HG03469 (cell line): ENCODE data around the gene LEMD1.
"Not testable (repeated sequence)": the region's sequence is repeated elsewhere in the genome, so short reads cannot be mapped to it uniquely, and the experiment has no call there.

Experiments used
- ATAC-seq: cut with Tn5 transposase; IDR thresholded peaks from one replicate; pipeline ENCODE4 v1.9.1; 2021; ENCODE audit warnings: mild to moderate bottlenecking, moderate library complexity, moderate number of reproducible peaks; ENCODE audit not compliant: unreplicated experiment

LEMD1 gene

DNA sequence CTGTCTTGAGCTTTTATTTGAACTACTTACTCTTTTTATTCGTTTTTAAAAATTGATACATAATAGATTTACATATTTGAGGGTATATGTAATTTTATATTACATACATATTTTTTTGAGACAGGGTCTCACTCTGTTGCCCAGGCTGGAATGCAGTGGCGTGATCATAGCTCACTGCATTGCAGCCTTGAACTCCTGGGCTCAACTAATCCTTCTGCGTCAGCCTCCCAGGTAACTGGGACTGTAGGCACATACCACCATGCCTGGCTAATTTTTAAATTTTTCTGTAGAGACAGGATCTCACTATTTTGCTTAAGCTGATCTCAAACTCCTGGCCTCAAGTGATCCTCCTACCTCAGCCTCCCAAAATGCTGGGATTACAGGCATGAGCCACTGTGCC lies 38.9 kb downstream of the LEMD1 start:
- not testable (repeated sequence) for ATAC-seq

DNA sequence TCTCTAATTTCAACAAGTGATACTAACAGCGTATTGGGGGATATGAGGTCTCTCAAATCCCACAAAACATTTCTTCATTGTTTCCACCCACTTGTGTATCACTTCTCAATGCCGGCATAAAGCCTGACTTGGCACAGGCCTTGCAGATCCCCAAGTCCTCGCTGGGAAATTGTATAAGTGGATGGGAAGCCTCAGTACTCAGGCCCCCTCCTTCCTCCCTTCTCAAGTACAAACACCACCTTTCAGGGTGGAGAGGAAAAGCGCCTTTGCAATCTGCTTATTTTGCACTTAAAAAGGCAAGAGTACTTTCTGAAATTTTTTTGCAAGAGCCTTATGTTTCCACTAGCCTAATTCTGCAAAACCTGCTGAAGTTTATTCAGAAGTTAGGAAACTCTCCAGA lies 39.3 kb downstream of the LEMD1 start:
- no peak for ATAC-seq

DNA sequence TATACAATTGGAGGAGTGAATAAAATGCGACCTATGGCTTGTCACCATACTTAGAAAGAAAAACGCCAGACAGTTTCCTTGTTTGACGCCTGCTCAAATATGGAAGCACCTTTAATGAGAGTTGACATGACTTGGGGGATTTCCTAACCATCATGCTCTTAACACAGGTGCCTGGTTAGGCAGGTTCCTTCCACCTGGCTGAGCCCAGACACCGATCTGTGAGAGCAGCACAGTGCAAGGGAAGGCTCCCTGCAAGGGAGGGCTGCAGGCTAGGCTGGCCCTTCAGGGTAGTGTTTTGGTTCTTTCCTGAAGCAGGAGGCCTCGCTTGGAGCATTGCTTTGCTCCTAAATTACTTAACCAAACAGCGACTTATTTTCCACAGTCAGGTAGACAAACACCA lies 40.6 kb downstream of the LEMD1 start:
- ATAC-seq, result no peak

DNA sequence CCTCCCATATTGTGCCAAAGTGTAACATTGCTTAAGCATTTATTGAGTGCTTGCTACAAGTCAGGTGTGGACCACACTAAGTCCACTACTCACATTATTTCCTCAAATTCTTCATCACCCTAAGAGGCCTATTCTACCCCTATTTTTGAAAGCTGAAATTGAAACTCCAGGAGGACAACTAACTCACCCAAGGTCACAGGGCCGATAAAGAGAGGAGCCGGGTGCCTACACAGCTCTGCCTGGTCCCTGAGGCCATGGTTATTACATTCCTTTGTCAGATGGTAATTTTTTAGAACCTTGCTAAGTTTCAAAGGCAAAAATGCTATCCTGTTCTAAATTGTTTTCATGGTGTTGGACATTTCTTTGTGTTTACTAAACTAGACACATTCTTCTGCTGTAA lies 41.0 kb downstream of the LEMD1 start:
- no peak for ATAC-seq

DNA sequence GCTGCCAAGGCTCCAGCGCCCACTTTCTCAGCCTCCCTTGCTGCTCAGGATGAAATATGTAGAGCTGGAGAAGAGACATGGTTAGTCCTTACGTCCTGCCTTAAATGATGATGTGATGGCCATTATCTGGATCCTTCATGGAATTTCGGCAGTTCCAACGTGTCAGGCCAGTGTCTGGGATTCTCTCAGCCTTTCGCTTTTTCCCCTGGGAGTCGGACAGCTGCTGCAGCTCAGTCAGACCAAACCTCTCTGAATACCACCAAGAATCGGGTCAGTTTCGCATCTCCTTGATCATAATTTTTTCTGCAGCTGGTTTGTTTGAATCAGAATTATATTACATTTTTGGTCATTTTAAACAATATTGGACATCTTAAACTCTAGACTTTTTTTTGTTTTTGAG lies 42.8 kb downstream of the LEMD1 start:
- ATAC-seq, result no peak

DNA sequence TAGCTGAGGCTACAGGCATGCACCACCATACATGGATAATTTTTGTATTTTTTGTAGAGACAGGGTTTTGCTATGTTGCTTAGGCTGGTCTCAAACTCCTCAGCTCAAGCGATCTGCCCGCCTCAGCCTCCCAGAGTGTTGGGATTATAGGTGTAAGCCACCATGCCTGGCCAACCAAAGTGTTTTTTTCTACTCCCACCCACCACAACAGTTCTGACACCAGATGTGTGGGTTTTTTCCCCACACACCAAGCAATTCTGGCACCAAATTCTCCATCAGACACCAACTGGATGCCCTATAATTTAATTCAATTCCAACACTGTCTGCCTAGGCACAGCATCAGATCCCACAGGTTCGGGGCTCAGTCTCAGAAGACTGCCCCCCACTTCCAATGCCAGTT lies 44.5 kb downstream of the LEMD1 start:
- ATAC-seq, result no peak

DNA sequence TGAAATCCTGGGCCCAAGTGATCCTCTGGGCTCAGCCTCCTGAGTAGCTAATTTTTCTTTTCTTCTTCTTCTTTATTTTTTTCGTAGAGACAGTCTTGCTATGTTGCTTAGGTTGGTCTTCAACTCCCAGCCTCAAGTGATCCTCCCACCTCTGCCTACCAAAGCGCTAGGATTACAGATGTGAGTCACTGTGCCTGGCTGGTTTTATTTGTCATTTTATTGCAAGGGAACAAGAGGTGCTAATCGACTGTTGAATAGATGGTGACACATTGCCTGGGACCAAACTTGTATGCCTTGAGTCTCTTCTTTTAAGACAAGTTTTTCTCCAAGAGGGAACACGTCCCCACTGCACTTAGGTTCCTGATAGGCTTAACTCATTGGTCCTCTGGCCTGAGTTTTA lies 45.1 kb downstream of the LEMD1 start:
- no peak for ATAC-seq

DNA sequence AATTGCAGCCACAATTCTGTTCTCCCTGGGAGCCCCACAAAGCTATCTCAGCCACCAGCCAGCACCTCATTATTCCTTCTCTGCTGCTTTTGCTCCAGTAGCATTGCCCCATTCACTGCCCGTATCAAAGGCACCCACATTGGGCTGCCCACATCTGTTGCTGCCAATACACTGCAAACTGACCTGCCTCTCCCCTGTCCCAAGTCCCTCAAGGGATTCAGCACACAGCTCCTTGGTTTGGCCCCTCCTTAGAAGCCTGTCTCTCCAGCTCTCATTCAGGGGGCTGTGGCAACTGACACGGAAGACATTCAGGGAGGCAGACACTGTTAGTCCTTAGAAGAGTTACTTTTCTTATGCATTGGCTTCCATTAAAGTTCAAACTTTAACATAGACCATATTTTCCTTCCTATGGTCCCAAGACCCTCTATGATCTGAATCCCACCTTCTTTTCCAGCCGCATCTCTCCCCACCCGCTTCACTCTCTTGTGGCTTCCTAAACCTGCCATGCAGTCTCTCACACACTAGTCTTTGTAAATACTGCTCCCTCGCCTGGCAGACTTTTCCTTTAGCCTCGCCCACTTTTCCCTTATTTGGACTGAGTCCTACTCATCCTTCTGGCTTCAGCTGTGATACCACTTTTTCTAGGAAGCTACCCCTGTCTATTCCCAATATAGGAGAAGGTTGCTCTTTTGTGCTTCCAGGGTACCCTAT lies 45.9 kb downstream of the LEMD1 start:
- no peak for ATAC-seq

DNA sequence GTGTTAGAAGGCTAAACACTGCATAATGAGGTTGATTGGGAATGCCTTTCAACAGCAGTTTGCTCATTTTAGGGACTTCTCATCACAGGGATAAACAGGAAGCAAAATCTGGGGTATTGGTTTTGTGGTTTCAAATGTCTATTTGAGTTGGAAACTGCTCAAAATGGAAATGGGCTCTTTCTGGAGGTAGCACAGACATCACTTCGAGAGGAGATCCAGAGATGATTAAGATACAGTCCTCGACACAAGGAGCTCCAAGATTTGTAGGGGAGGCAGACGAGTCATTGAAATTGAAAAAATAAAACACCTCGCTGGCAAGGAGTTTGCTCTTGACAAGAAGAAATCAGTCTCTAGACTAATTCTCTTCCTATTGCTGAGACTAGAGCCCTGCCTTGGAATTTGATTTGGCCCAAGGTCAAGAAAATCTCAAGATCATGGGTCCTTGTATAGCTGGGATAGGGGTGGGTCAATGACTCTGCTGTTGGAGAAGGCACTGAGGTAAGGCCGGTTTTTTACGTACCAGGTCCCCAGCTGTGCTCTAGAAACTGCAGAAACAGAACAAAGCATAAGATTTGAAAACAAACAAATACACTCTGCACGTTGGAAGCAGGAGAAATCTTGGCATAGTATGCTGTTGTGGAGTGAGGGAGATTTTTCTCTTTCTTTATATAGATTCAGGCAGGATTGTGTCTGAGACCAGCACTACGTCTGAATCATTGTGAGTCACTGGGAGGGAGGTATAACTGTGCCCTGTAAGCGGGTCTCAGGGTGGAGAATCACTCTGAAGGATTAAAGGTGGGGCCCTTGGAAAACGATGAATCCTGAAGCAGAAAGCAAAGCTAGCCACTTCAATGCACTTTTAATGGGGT lies 47.4 kb downstream of the LEMD1 start:
- ATAC-seq, result no peak

DNA sequence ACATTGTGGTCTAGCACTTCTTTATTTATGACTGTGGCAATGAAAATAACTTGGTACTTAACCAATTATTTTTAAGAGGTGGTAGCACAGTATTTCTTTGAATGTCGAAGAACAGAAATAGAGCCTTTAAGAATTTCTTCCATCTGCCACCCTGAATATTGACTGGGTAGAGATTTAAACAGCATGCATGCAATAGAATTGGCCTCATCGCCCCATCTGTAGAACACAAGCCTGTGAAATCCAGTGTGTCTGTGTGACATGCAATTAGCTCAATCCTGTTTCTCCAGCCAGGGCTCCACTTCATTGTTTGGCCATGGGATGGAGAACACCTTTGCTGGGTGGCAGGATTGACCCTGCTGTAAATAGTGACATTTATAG lies 48.1 kb downstream of the LEMD1 start:
- no peak for ATAC-seq

DNA sequence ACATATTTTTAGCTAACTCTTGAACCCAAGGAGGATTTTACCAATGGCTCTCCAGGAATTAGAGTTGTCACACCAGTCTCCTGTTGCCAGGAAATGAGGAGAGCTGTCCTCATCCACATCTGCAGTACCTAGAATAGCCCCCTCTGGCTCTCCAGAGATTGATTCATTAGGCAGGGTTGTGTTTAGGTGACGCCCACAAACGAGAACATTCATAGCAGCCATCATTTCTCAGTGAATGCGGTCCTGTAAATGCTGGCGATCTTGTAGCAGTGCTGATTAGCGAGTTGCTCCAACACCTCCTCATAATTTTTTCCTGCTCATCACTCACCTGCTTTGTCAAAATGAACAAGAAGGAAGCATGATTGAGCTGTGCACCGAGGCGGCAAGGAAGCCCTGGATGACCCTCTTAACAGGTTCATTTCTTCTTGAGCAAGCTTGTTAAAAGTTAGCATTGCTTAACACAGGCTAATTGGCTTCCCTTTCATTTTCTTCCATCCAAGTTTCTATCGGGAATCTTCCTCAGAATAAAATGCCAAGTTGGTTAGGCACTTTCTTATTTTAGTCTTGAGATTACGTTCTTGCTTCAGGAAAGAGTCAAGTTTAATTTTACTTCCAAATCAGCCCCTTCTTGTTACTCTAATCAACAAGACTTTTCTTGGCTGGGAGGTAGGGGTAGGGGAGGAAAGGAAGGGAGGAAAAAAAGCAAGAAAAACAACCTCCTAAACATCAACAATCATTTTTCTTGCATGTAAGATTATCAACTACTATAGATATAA lies 48.6 kb downstream of the LEMD1 start:
- no peak for ATAC-seq

DNA sequence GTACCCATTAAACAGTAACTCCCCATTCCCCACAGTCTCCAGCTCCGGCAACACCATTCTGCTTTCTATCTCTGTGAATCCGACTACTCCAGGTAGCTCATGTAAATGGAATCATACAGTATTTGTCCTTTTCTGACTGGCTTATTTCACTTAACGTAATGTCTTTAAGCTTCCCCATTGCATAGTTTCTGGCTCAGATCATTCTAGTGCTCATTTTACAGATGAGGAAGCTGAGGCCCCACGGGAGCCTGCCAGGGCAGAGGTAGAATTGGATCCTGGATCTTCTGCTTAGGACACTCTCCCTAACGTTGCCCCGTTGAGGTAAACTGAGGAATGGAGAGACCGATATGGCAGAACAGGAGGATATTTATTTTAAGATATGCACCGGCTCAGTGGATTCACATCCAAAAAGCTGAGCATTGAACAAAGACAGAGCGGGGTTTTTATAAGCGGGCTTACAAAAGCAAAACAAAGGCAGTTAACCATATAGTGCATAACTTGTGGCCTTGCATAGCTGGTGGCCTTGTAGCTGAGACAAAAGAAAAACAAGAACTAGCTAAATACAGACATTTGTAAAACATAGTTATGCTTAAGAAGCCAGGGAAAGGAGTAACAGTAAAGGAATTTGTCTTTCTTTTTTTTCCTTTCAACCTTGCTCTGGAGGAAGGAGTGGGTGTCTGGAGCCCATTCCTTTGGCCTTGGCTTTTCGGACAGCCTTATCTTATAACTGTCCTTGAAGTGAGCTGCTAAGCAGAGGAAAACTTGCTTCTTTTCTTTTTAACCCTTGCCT lies 49.8 kb downstream of the LEMD1 start:
- no peak for ATAC-seq

DNA sequence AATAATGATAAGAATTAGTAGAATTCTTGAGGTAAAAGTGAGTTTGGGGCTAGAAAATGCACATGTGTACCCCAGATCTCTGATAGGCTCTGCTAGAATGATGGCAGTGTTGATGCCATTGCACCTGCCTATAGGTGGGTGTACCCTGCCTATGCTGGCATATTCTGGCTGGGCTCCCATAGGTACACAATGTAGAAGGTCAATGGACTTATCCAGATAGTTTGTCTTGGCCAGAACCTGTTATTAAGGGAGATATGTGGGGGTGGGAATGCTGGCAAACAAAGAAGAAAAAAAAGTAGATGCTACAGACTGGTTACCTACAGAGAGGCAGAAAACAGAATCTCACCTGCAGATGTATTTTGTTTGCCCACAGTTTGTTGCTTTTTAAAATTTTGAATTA lies 51.1 kb downstream of the LEMD1 start:
- no peak for ATAC-seq

DNA sequence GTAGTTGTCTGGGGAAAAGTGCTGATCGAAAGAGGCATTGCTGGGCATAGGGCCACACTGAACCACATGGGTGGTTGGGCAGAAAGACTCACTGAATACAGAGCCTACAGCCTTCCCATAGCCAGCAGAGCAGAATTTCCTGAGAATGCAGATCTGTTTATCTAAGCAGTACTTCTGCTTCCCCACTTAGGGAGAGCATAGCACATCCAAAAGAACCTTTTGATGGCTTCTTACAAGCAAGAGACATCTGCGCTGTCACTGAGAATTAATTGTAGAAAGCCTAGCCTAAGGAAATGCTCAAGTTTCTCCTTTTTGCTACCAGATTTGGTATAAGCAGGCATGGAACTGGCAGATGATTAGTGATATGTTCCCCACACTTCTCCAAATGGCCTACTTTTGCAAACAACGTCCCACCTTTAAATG lies 52.1 kb downstream of the LEMD1 start:
- ATAC-seq, result no peak

DNA sequence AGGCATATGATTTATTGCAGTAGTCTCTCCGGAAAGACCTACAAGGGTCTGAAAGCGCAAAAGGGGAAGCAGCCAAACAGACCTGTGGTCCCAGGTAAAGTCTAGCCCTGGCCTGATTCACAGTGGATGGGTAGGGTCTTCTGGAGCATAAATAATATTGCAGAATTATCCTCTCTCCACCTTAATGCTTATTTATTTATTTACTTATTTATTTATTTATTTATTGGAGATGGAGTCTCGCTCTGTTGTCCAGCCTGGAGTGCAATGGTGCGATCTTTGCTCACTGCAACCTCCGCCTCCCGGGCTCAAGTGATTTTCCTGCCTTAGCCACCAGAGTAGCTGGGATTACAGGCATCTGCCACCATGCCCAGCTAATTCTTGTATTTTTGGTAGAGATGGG lies 53.4 kb downstream of the LEMD1 start:
- ATAC-seq, result no peak

DNA sequence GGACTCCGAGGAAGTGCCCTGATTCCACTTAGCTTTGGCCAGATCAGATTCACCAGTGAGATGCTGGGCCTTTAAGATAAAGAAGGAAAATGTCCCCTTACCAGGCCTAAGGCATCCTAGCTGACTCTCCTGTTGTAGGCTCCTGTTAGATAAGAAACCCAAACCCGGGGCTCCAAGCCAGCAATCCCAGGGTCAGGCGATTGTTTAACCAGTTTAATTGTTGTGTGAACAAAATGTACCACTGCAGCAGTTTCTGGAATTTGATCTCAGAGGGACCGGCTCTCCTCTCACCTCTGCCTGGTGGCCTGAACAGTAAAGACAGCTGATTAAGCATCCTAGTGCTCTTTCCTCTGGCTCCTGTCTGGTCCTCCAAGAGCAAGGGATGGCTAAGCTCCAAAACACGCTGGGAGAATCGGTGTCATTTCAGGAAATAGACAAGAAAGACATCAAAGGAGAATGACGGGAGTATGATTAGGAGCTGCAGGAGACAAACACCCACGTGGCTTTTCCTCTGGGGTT lies 55.9 kb downstream of the LEMD1 start:
- ATAC-seq, result no peak

DNA sequence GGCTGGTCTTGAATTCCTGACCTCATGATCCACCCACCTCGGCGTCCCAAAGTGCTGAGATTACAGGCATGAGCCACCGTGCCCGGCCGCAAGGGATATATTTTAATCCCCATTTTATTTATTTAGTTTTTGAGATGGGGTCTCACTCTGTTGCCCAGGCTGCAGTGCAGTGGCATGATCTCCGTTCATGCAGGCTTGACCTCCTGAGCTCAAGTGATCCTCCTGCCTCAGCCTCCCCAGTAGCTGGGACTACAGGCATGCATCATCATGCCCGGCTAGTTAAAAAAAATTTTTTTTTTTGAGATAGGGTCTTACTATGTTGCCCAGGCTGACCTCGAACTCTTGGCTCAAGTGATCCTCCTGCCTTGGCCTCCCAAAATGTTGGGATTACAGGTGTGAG lies 56.8 kb downstream of the LEMD1 start:
- not testable (repeated sequence) for ATAC-seq

DNA sequence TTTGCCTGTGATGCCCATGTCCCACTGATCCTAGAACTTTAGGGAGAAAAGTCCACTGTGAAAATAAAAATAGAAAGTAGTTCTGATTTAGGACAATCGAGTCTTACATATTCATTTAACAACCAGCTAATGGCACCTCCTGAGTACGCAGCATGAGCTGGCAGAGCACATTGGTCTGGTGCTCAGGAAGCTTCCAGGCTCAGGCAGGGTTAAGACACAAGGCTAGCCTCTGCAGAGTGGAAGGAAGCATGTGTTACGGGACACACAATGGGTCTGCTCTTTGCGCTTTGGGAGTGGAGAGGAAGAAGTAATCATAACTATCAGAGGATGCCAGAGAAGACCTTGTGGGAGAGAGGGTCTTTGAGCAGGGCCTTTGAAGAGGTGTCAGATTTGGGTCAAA lies 61.0 kb downstream of the LEMD1 start:
- no peak for ATAC-seq

DNA sequence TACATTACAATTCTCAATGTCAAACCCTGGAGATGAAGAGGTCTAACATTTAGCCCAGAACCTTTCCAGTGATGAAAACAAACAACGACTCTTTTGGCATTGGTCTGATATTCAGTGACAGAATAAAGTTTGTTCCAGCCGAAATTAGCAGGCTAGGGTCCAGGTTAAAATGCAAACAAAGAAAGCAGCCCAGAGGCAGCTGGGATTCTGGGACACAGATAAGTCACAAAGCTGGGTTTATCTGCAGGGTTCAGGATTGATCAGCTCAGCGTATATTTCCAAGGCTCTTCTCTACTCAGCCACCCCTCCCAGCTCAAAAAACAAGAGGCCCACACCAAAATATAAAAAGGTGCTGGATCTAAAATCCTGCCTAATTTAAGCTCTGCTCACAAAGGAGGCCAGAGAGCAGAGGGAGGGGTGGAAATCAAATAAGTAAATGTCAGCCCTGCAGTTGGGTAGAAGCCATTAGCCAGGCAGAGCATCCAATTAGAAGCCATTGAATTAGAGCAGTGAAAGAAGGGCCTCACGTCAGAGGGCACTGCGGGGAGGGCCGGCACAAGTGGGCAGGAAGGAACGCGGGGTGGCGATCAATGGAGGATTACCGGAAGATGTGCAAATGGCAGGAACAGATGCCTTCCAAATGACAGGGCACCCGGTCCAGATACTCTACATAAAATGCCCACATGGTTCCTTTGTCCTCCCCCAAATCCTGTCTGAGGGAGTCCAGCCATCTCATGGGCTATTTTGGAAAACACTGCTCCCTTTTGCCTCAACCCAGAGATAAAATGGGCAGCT lies 61.9 kb downstream of the LEMD1 start:
- no peak for ATAC-seq

DNA sequence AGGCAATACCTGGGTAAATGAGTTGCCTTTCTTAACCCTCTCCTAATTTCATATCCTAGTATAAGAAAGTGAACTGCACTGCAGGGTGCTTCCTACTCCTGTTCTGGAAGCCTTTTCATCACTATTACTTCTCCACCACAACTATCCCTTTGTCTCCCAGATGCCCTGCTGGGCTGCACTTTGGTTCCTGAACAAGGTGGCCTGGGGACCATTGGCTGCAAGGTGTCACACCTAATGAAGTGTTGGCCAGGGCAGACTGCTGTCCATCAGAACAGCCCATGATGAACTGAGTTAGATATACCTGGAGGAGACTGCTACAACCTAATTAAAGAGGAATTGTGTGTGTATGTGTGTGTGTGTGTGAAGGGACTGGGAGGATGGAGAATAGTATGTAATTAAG lies 63.3 kb downstream of the LEMD1 start:
- ATAC-seq, result no peak
